ENCODE data around the gene LRRC51.

- TF ChIP-seq, protein P1, sequence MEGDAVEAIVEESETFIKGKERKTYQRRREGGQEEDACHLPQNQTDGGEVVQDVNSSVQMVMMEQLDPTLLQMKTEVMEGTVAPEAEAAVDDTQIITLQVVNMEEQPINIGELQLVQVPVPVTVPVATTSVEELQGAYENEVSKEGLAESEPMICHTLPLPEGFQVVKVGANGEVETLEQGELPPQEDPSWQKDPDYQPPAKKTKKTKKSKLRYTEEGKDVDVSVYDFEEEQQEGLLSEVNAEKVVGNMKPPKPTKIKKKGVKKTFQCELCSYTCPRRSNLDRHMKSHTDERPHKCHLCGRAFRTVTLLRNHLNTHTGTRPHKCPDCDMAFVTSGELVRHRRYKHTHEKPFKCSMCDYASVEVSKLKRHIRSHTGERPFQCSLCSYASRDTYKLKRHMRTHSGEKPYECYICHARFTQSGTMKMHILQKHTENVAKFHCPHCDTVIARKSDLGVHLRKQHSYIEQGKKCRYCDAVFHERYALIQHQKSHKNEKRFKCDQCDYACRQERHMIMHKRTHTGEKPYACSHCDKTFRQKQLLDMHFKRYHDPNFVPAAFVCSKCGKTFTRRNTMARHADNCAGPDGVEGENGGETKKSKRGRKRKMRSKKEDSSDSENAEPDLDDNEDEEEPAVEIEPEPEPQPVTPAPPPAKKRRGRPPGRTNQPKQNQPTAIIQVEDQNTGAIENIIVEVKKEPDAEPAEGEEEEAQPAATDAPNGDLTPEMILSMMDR (IDR thresholded peaks at IDR 0.05) = no peak
- no peak for TF ChIP-seq ZFX (IDR thresholded peaks at IDR 0.05; ENCODE audit: borderline replicate concordance)
Measured at GRCh38 chr11:72112978-72113808, 32.5 kb downstream of the LRRC51 start.
